ENCODE results near the gene MPIG6B.

Gene MPIG6B

GRCh38 chr6:31763619-31763940 lies 40.4 kb downstream of the MPIG6B start (continued):
- TF ChIP-seq, protein P1, sequence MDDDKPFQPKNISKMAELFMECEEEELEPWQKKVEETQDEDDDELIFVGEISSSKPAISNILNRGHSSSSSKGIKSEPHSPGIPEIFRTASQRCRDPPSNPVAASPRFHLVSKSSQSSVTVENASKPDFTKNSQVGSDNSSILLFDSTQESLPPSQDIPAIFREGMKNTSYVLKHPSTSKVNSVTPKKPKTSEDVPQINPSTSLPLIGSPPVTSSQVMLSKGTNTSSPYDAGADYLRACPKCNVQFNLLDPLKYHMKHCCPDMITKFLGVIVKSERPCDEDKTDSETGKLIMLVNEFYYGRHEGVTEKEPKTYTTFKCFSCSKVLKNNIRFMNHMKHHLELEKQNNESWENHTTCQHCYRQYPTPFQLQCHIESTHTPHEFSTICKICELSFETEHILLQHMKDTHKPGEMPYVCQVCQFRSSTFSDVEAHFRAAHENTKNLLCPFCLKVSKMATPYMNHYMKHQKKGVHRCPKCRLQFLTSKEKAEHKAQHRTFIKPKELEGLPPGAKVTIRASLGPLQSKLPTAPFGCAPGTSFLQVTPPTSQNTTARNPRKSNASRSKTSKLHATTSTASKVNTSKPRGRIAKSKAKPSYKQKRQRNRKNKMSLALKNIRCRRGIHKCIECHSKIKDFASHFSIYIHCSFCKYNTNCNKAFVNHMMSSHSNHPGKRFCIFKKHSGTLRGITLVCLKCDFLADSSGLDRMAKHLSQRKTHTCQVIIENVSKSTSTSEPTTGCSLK (tag by site-specific recombination; IDR thresholded peaks at IDR 0.05), result no peak
- TF ChIP-seq WT1 (tag by site-specific recombination; IDR thresholded peaks at IDR 0.05), result 0 out of 2 replicates have a peak, but pooled peaks have one; percentile 9
- peak; percentile 90 for TF ChIP-seq ZNF600 (tag by site-specific recombination; IDR thresholded peaks at IDR 0.05)
- TF ChIP-seq ZNF221 (tag by site-specific recombination; IDR thresholded peaks at IDR 0.05; ENCODE audit: borderline replicate concordance), result no peak

- Histone ChIP-seq H3K4me3 (ENCODE audit: low read depth, low read length) (no peak overlapping the region), H3K4me1 (ENCODE audit: control insufficient read depth, insufficient read depth, low read length) (no peaks in the 10 kb centered on the region), H3K27ac (ENCODE audit: extremely low read depth, low read depth, low read length) (no peak overlapping the region), H3K9me3 (ENCODE audit: control insufficient read depth, insufficient read depth, low read depth, low read length) (no peaks in the 10 kb centered on the region), H3K36me3 (ENCODE audit: control insufficient read depth in 2 of 2, insufficient read depth in 1 of 2, low read length in 2 of 2) (peaks cover 13 to 57% of the 10 kb centered on the region in 2 experiments; a peak in 2 of 3 replicates)
- POLR2A ChIA-PET, result interaction anchor here (0.6 to 1.7 kb wide), 3 partner anchors 25 to 70 kb away, joined by 4 to 8 read pairs (median 5); partner anchors contain the start of genes HSPA1B and MSH5
- TF ChIP-seq ZNF366 (tag by site-specific recombination; conservative IDR thresholded peaks at IDR 0.05) (no peak), SCRT2 (tag by site-specific recombination; IDR thresholded peaks at IDR 0.05) (peak; percentile 81; the same call in 1 of the 2 replicates), ZNF600 (tag by site-specific recombination; IDR thresholded peaks at IDR 0.05) (no peak), WT1 (tag by site-specific recombination; IDR thresholded peaks at IDR 0.05) (peak; percentile 35; the same call in 1 of the 2 replicates)
- CTCF ChIA-PET, result interaction anchor here (0.7 to 2.1 kb wide), 2 partner anchors 9 to 16 kb away, joined by 3 to 5 read pairs; no protein-coding TSS in a partner anchor
These were observed 41.0 kb downstream of the MPIG6B start for GRCh38 chr6:31764198-31764597.

- ChIA-PET CTCF (interaction anchor here (0.6 to 1.9 kb wide), 2 partner anchors 12 to 30 kb away, joined by 3 to 6 read pairs; partner anchors contain the start of gene VARS1), POLR2A (interaction anchor here (0.8 kb wide), 2 partner anchors 13 to 50 kb away, joined by 3 read pairs; partner anchors contain the start of genes HSPA1A and HSPA1L)
These were observed 42.4 kb downstream of the MPIG6B start for GRCh38 chr6:31765559-31765909.

GRCh38 chr6:31765910-31766794 lies 43.0 kb downstream of the MPIG6B start:
- peaks cover 4 to 38% of the 10 kb centered on the region in 2 experiments; a peak in 1 of 3 replicates for H3K36me3 ChIP-seq (ENCODE audit: control insufficient read depth in 2 of 2, insufficient read depth in 1 of 2, low read length in 2 of 2)
- H3K4me3 ChIP-seq (ENCODE audit: low read depth, low read length), result no peak overlapping the region
- CTCF ChIA-PET, result interaction anchor here (0.6 to 1.9 kb wide), 4 partner anchors 13 to 1824 kb away, joined by 3 to 6 read pairs (median 3); partner anchors contain the start of genes LY6G5C and VARS1
- H3K9me3 ChIP-seq (ENCODE audit: control insufficient read depth, insufficient read depth, low read depth, low read length), result no peaks in the 10 kb centered on the region
- no peak overlapping the region; the same call in 1 of the 2 replicates for H3K27ac ChIP-seq (ENCODE audit: extremely low read depth, low read depth, low read length)
- H3K4me1 ChIP-seq (ENCODE audit: control insufficient read depth, insufficient read depth, low read length), result no peaks in the 10 kb centered on the region
- POLR2A ChIA-PET, result interaction anchor here (0.5 to 1.2 kb wide), 7 partner anchors 11 to 122 kb away, joined by 3 to 5 read pairs (median 3); partner anchors contain the start of genes HSPA1A, HSPA1B, HSPA1L and VWA7
- no peak for TF ChIP-seq EGR2 (tag by site-specific recombination; IDR thresholded peaks at IDR 0.05; ENCODE audit: low read depth)
- no peak for TF ChIP-seq ZBTB48 (tag by site-specific recombination; IDR thresholded peaks at IDR 0.05)
- no peak for TF ChIP-seq ZNF704 (tag by site-specific recombination; IDR thresholded peaks at IDR 0.05)
- no peak for TF ChIP-seq ZNF175 (tag by site-specific recombination; IDR thresholded peaks at IDR 0.05)
- TF ChIP-seq MZF1 (tag by site-specific recombination; IDR thresholded peaks at IDR 0.05; ENCODE audit: borderline replicate concordance), result no peak
- TF ChIP-seq ZNF404 (tag by site-specific recombination; IDR thresholded peaks at IDR 0.05), result no peak
- TF ChIP-seq ZBTB44 (tag by site-specific recombination; IDR thresholded peaks at IDR 0.05), result no peak
- TF ChIP-seq, protein P2, sequence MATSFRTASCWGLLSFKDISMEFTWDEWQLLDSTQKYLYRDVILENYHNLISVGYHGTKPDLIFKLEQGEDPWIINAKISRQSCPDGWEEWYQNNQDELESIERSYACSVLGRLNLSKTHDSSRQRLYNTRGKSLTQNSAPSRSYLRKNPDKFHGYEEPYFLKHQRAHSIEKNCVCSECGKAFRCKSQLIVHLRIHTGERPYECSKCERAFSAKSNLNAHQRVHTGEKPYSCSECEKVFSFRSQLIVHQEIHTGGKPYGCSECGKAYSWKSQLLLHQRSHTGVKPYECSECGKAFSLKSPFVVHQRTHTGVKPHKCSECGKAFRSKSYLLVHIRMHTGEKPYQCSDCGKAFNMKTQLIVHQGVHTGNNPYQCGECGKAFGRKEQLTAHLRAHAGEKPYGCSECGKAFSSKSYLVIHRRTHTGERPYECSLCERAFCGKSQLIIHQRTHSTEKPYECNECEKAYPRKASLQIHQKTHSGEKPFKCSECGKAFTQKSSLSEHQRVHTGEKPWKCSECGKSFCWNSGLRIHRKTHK (tag by site-specific recombination; IDR thresholded peaks at IDR 0.05), result no peak
- TF ChIP-seq ZNF37A (tag by site-specific recombination; IDR thresholded peaks at IDR 0.05), result no peak
- no peak for TF ChIP-seq ZNF600 (tag by site-specific recombination; IDR thresholded peaks at IDR 0.05)
- no peak for TF ChIP-seq ZNF2 (tag by site-specific recombination; IDR thresholded peaks at IDR 0.05)
- TF ChIP-seq ZNF23 (tag by site-specific recombination; IDR thresholded peaks at IDR 0.05; ENCODE audit: borderline replicate concordance), result no peak
- TF ChIP-seq ZNF747 (tag by site-specific recombination; IDR thresholded peaks at IDR 0.05), result no peak
- no peak for TF ChIP-seq ZNF791 (tag by site-specific recombination; IDR thresholded peaks at IDR 0.05)
- no peak for TF ChIP-seq ZNF121 (tag by site-specific recombination; IDR thresholded peaks at IDR 0.05)
- TF ChIP-seq KLF1 (tag by site-specific recombination; IDR thresholded peaks at IDR 0.05), result no peak

More at GRCh38 chr6:31765559-31765909, 42.4 kb downstream of the MPIG6B start:
- TF ChIP-seq ZXDB (tag by site-specific recombination; IDR thresholded peaks at IDR 0.05), result no peak
- Histone ChIP-seq H3K4me3 (ENCODE audit: low read depth, low read length) (no peak overlapping the region), H3K9me3 (ENCODE audit: control insufficient read depth, insufficient read depth, low read depth, low read length) (no peaks in the 10 kb centered on the region), H3K36me3 (ENCODE audit: control insufficient read depth in 2 of 2, insufficient read depth in 1 of 2, low read length in 2 of 2) (peaks cover 4 to 44% of the 10 kb centered on the region in 2 experiments; a peak in 1 of 3 replicates), H3K27ac (ENCODE audit: extremely low read depth, low read depth, low read length) (no peak overlapping the region; the same call in 1 of the 2 replicates), H3K4me1 (ENCODE audit: control insufficient read depth, insufficient read depth, low read length) (no peaks in the 10 kb centered on the region)
